NCI-H524 treated with DMSO at 0.1 percent for 48 hours (cell line): ENCODE results near the gene PODNL1.
"Not testable (repeated sequence)": the region's sequence is repeated elsewhere in the genome, so short reads cannot be mapped to it uniquely, and the experiment has no call there.

ENCODE experiments used
- DNase-seq: peaks from one replicate; lab custom pipeline; 2025; lab: John Stamatoyannopoulos, UW

The PODNL1 gene

GRCh38 chr19:13938301-13939064 is at the start of gene PODNL1:
Gene PODNL1 (minus strand): TSS chr19:13938417. CDS start chr19:13938181, 236 bp downstream.
- no peak for DNase-seq

GRCh38 chr19:13987101-13987890 is 49.1 kb upstream of the PODNL1 start:
- no peak for DNase-seq

- no peak for DNase-seq
Observed at GRCh38 chr19:13986348-13986904, 48.2 kb upstream of the PODNL1 start.

GRCh38 chr19:13985771-13986347 is 47.6 kb upstream of the PODNL1 start:
- no peak for DNase-seq

- DNase-seq, result no peak
Observed at GRCh38 chr19:13984875-13985741, 46.9 kb upstream of the PODNL1 start.

- no peak for DNase-seq
Observed at GRCh38 chr19:13984186-13984585, 46.0 kb upstream of the PODNL1 start.

- no peak for DNase-seq
Observed at GRCh38 chr19:13983213-13983889, 45.1 kb upstream of the PODNL1 start.

- no peak for DNase-seq
Observed at GRCh38 chr19:13982773-13983172, 44.6 kb upstream of the PODNL1 start.

- no peak for DNase-seq
Observed at GRCh38 chr19:13981988-13982501, 43.8 kb upstream of the PODNL1 start.

- no peak for DNase-seq
Observed at GRCh38 chr19:13981467-13981866, 43.2 kb upstream of the PODNL1 start.

- DNase-seq, result no peak
Observed at GRCh38 chr19:13981021-13981420, 42.8 kb upstream of the PODNL1 start.

GRCh38 chr19:13980340-13980739 is 42.1 kb upstream of the PODNL1 start:
- DNase-seq, result no peak

GRCh38 chr19:13979686-13980085 is 41.5 kb upstream of the PODNL1 start:
- DNase-seq, result no peak

GRCh38 chr19:13979244-13979615 is 41.0 kb upstream of the PODNL1 start:
- DNase-seq, result no peak

- no peak for DNase-seq
Observed at GRCh38 chr19:13978351-13979243, 40.4 kb upstream of the PODNL1 start.

- DNase-seq, result no peak
Observed at GRCh38 chr19:13977803-13978202, 39.6 kb upstream of the PODNL1 start.

- no peak for DNase-seq
Observed at GRCh38 chr19:13976446-13976845, 38.2 kb upstream of the PODNL1 start.

- DNase-seq, result no peak
Observed at GRCh38 chr19:13975870-13976269, 37.7 kb upstream of the PODNL1 start.

GRCh38 chr19:13974073-13974472 is 35.9 kb upstream of the PODNL1 start:
- DNase-seq, result no peak

- not testable (repeated sequence) for DNase-seq
Observed at GRCh38 chr19:13973479-13973878, 35.3 kb upstream of the PODNL1 start.
